Heart right ventricle (tissue), 16 donors: ENCODE data around the gene CPXM2. TPM values are rescaled to one million over a fixed set of nuclear protein-coding genes. Genes with fewer than 3 reads are reported as not detected.

Experiments used
- ATAC-seq, 8 donors: fragments of 200-7000 bp; cut with Tn5 transposase; one replicate each; pipeline ENCODE4 v1.9.1; 2020; ENCODE audit warnings: mild to moderate bottlenecking in 8 of 8, moderate library complexity in 8 of 8, moderate number of reproducible peaks in 1 of 8
- DNase-seq, 2 donors: peaks; one replicate each; pipeline ENCODE4 v3.0.0-alpha.2; 2020
- H3K27ac ChIP-seq, 10 donors: fragments of 200-600 bp; sonication (generic) in 2 of 10; one replicate each; pipeline versions ENCODE4 v1.5.0 to v1.8.0; 2020 to 2022; ENCODE audit warnings: mild to moderate bottlenecking in 3 of 10
- H3K27me3 ChIP-seq, 7 donors: fragments of 200-600 bp; one replicate each; pipeline ENCODE4 v1.8.0; 2021 to 2022; ENCODE audit warnings: mild to moderate bottlenecking in 2 of 7
- H3K36me3 ChIP-seq, 9 donors: fragments of 200-600 bp; sonication (generic) in 1 of 9; one replicate each; pipeline versions ENCODE4 v1.5.0 to v1.8.0; 2020 to 2022; ENCODE audit warnings: mild to moderate bottlenecking in 2 of 9
- H3K4me1 ChIP-seq, 9 donors: fragments of 200-600 bp; sonication (generic) in 1 of 9; one replicate each; pipeline versions ENCODE4 v1.5.0 to v1.8.0; 2020 to 2022; ENCODE audit warnings: mild to moderate bottlenecking in 4 of 9
- H3K4me3 ChIP-seq, 10 donors: fragments of 200-600 bp; sonication (generic) in 2 of 10; one replicate each; pipeline versions ENCODE4 v1.5.0 to v1.8.0; 2020 to 2022; ENCODE audit warnings: mild to moderate bottlenecking in 7 of 10, moderate library complexity in 2 of 10
- H3K9me3 ChIP-seq, 11 donors: fragments of 200-600 bp in 10 of 11; sonication (generic) in 2 of 11; one replicate each; pipeline versions ENCODE4 v1.5.0 to v1.8.0; 2013 to 2022; ENCODE audit warnings: mild to moderate bottlenecking in 2 of 11, control low read depth in 1 of 11, moderate library complexity in 1 of 11
- CTCF ChIP-seq, 9 donors: fragments of 200-600 bp; sonication (generic) in 2 of 9; IDR thresholded peaks; one replicate each; pipeline versions ENCODE4 v1.5.0 to v1.8.0; 2021 to 2022; ENCODE audit warnings: antibody characterized with exemption in 9 of 9, mild to moderate bottlenecking in 5 of 9, moderate library complexity in 1 of 9
- WGBS, 2 donors: extraction: QIAGEN DNeasy Blood & Tissue Kit; methylation state at CpG; one replicate each; pipeline ENCODE4 v1.1.7; 2013; ENCODE audit warnings: inconsistent platforms in 1 of 2; 5-methylcytosine and 5-hydroxymethylcytosine counted together
- intact Hi-C, 10 donors: fragments of 100-400 bp; cut with DNase I; formaldehyde crosslinking; loops; one replicate each; pipeline versions ENCODE4 v1.11.1 to v1.14.2; 2022
- polyA plus RNA-seq, 2 donors: library from polyadenylated mRNA; stranded (reverse); fragments of 200-250 nt; gene quantifications; one replicate each; pipeline ENCODE4 v1.2.3, GENCODE V29; 2013
- total RNA-seq, 10 donors: library from RNA; stranded (reverse); fragmentation: NEBNext Ultra II Directional in 3 of 10; extraction: Animal tissue kit (Norgen Biotek cat#: 25700) in 3 of 10; gene quantifications; one replicate each; pipeline versions ENCODE4 v1.2.1 to v1.2.4, GENCODE V29; 2021 to 2023
- donor health status: Arrhythmogenic right ventricular cardiomyopathy.
- donor health status: ischemic (EF 13 %, LVEDD 7.1; RV severe dilation, severe dysfunction).
- donor health status: healthy with polysubstance abuse.
- donor health status: DM: no; HTN: yes; CAD: no.
- donor health status: DM: no; HTN: no; CAD: no.
- donor health status: ischemic (EF 25% LVEDD 6.9; RV normal size, moderate dysfunction).
- donor health status: ischemic (EF 25% LVEDD 5.7; RV mildly dilated, moderate dysfunction).
- donor health status: healthy.
- donor health status: DM: yes; HTN: yes; CAD: no.
- donor health status: Ischemic cardiomyopathy.
- donor health status: ischemic (EF 35%, LVEDD 5.7; RV mildly dilated, moderate dysfunction).
- donor health status: nonischemic (EF 11% LVEDD 7.7; RV severe dilation, severe dysfunction).
- donor health status: DM: yes; HTN: yes; CAD: no.
- donor health status: PGD.
- donor health status: ischemic (EF 29% LVEDD 5.4; RV normal size, mild dysfunction).
- donor health status: nonischemic (EF 23%, LVEDD 6.1; RV moderate dilation, normal function).

The CPXM2 gene
- total and polyA plus RNA-seq, 12 donors: 2.0 to 9.8 (median 3.8) TPM

GRCh38 chr10:123848564-123849457 lies 42.8 kb downstream of the CPXM2 start:
- no peak for TF ChIP-seq CTCF (IDR thresholded peaks at IDR 0.05)

DNA sequence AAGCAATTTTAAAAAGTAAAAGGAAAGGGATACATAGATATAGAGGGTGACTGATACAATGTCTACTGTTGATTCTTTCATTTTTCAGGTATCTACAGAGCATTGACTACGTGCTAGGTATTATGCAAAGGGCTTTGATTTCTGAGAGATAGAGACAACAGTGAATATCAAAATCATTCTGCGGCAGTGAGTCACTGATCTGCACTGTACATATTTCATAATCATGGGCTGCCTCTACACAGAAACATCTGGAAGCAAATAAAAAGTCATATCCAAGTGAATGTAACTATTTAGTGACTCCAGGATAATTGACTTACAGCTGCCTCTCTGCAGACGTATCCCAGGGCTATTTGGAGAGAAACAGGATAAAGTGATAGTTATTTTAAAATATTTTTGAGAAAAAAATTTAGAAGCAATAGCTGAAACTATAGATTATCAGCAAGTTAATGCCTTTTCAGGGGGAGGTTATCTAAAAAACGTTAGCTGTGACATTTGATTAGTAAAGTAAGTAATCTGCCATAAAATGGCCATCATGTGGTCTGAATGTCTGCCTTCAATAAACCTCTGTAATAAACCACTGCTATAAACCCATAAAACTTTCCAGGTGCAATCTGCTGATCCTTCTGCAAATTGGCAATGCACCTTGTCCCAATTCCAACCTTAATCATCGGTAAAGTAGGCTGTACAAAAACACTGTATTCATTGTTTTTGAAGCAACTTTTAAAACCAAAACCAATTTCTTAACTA lies 43.7 kb downstream of the CPXM2 start:
- no peak overlapping the region for H3K4me3 ChIP-seq
- H3K36me3 ChIP-seq: no peaks in the 10 kb centered on the region
- DNase-seq: no peak
- peaks cover 0 to 9% (median 0%) of the 10 kb centered on the region in 7 donors for H3K27me3 ChIP-seq
- peaks cover 0 to 9% (median 0%) of the 10 kb centered on the region in 9 donors for H3K4me1 ChIP-seq
- peak in 1 of 8 donors; percentile 50 for ATAC-seq
- peak overlapping the region in 1 of 10 donors; percentile 7 for H3K27ac ChIP-seq
- intact Hi-C loops: no loop called here
- no peak for TF ChIP-seq CTCF (IDR thresholded peaks at IDR 0.05)
- WGBS, 2 donors: 56 to 62% methylated on average over 5 of the region's 5 CpGs
- H3K9me3 ChIP-seq: peaks cover 0 to 19% (median 0%) of the 10 kb centered on the region in 11 donors

More at GRCh38 chr10:123848564-123849457, 42.8 kb downstream of the CPXM2 start:
- Histone ChIP-seq H3K36me3 (no peaks in the 10 kb centered on the region), H3K27me3 (peaks cover 0 to 13% (median 0%) of the 10 kb centered on the region in 7 donors), H3K4me3 (no peak overlapping the region), H3K9me3 (peaks cover 0 to 19% (median 0%) of the 10 kb centered on the region in 11 donors), H3K4me1 (peaks cover 0 to 9% (median 0%) of the 10 kb centered on the region in 9 donors), H3K27ac (no peak overlapping the region)
- intact Hi-C loops: no loop called here
- DNase-seq: no peak
- 56 to 58% methylated on average over 5 of the region's 5 CpGs for WGBS, 2 donors
- no peak for ATAC-seq

- no peak for TF ChIP-seq CTCF (IDR thresholded peaks at IDR 0.05)
- H3K4me3 ChIP-seq: no peak overlapping the region
- ATAC-seq: no peak
- intact Hi-C loops: no loop called here
- no peak for DNase-seq
- H3K4me1 ChIP-seq: peaks cover 0 to 3% (median 0%) of the 10 kb centered on the region in 9 donors
- H3K36me3 ChIP-seq: no peaks in the 10 kb centered on the region
- no peak overlapping the region for H3K27ac ChIP-seq
- 88 to 89% methylated on average over 4 of the region's 4 CpGs for WGBS, 2 donors
- H3K27me3 ChIP-seq: no peaks in the 10 kb centered on the region
- peaks cover 0 to 19% (median 0%) of the 10 kb centered on the region in 11 donors for H3K9me3 ChIP-seq
These were observed 47.8 kb downstream of the CPXM2 start for GRCh38 chr10:123843835-123844234.

DNA sequence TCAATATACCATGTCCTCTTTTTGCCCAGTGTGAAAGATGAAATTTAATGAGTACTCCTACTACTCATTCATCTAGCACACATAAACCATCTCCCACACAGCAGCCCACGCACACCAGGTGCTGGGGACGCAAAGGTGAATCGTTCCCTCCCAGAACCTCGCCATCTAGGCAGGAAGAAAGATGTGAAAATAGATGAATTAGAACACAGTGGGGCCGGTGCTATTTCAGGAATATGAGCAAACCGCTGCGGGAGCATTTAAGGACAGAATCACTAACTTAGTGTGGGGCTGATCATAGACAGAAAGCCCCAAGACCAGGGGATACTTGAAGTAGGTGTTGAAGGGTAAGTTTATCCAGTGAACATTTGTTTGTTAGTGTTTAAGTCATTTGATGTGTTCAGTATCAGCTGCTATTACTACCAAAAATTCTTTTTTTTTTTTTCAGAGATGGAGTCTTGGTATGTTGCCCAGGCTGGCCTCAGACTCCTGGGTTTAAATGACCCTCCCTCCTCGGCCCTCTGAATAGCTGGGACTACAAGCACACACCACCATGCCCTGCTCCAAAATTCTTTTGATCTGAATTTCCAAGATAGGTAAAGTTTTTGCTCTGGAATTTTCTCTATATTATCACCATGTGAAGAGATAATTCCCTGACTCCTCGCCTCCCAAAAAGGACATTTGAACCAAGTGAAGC lies 48.8 kb downstream of the CPXM2 start:
- no peak overlapping the region for H3K4me3 ChIP-seq
- intact Hi-C loops: no loop called here
- no peak for TF ChIP-seq CTCF (IDR thresholded peaks at IDR 0.05)
- H3K27me3 ChIP-seq: no peaks in the 10 kb centered on the region
- H3K4me1 ChIP-seq: no peaks in the 10 kb centered on the region
- ATAC-seq: no peak
- DNase-seq: no peak
- WGBS, 2 donors: 70 to 80% methylated on average over 9 of the region's 9 CpGs
- no peak overlapping the region for H3K27ac ChIP-seq
- H3K36me3 ChIP-seq: no peaks in the 10 kb centered on the region
- H3K9me3 ChIP-seq: peaks cover 0 to 19% (median 0%) of the 10 kb centered on the region in 11 donors
